Activated CD8-positive, alpha-beta memory T cell treated with anti-CD3 and anti-CD28 coated beads for 36 hours (primary cell): ENCODE data around the gene INTS4. TPM values are rescaled to one million over a fixed set of nuclear protein-coding genes. Genes with fewer than 3 reads are reported as not detected.
"Not testable (repeated sequence)": the region's sequence is repeated elsewhere in the genome, so short reads cannot be mapped to it uniquely, and the experiment has no call there.

ENCODE experiments used
- CTCF ChIA-PET: fragments of 350-600 bp; sonication (Branson Sonifier 250); formaldehyde crosslinking; loops from one replicate; lab custom pipeline; 2021; ENCODE audit warnings: antibody characterized with exemption; lab: Charles Lee
- POLR2A ChIA-PET: fragments of 350-600 bp; sonication (Branson Sonifier 250); formaldehyde crosslinking; loops from one replicate; lab custom pipeline; 2021; ENCODE audit warnings: antibody characterized with exemption; lab: Charles Lee
- total RNA-seq, 2 experiments: library from RNA; stranded (reverse); gene quantifications; one replicate each; pipeline ENCODE4 v1.2.3, GENCODE V29; 2021

The INTS4 gene
- total RNA-seq, 2 experiments from 2014 or later, result 48.0 to 49.0 TPM

DNA sequence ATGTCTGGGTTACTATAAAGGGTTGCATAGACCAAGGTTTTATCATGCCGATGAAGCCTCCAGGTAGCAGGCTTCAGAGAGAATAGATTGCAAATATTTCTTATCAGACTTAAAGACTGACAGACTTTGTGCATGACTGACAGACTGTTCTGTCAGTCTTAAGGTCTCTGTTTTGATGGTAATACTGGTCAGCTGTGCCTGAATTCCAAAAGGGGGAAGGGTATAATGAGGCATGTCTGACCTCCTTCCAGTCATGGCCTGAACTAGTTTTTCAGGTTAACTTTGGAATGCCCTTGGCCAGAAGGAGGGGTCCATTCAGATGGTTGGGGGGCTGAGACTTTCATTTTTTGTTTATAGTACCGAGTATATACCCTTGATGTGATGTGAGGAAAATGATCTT, 33.3 kb upstream of the INTS4 start:
- ChIA-PET CTCF (no interaction called here), POLR2A (no interaction called here)

- ChIA-PET POLR2A (no interaction called here), CTCF (no interaction called here)
These were observed 30.9 kb upstream of the INTS4 start for GRCh38 chr11:78025378-78025777.

GRCh38 chr11:78023426-78023825, 29.0 kb upstream of the INTS4 start:
- POLR2A ChIA-PET, result no interaction called here

GRCh38 chr11:78022397-78023396, 28.2 kb upstream of the INTS4 start, which contains the start of gene KCTD14:
KCTD14 (minus strand) TSS chr11:78023276; CDS start chr11:78023249, 27 bp downstream.
- ChIA-PET POLR2A (no interaction called here), CTCF (no interaction called here)

More at GRCh38 chr11:78023426-78023825, 29.0 kb upstream of the INTS4 start:
- CTCF ChIA-PET, result no interaction called here

- ChIA-PET POLR2A (no interaction called here), CTCF (no interaction called here)
These were observed 27.1 kb upstream of the INTS4 start for GRCh38 chr11:78021611-78022010.

- ChIA-PET POLR2A (no interaction called here), CTCF (interaction anchor here (0.6 to 1.3 kb wide), 2 partner anchors 11 to 27 kb away, joined by 3 read pairs; no protein-coding TSS in a partner anchor)
These were observed 25.8 kb upstream of the INTS4 start for GRCh38 chr11:78020246-78020645.

- POLR2A ChIA-PET, result no interaction called here
- CTCF ChIA-PET, result interaction anchor here (0.6 kb wide), 1 partner anchor 11 kb away, joined by 3 read pairs; no protein-coding TSS in a partner anchor
These were observed 25.3 kb upstream of the INTS4 start for GRCh38 chr11:78019808-78020207.

DNA sequence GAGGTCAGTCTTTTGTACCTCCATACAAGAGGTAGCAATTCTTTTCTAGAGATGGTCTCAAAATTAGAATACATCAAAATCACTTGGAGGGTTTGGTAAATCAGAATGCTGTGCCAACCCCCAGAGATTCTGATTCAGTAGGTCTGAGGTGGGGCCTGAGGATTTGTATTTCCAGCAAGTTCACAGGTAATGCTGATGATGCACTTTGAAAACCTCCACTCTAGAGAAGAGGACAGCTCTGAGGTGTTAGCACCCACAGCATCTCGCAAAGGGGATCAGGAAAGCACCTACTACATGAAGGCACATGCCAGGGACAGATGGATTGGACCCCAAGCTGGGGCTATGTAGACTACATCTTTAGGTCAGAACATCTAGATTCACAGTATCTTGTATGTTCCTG, 21.4 kb upstream of the INTS4 start:
- ChIA-PET POLR2A (no interaction called here), CTCF (no interaction called here)

DNA sequence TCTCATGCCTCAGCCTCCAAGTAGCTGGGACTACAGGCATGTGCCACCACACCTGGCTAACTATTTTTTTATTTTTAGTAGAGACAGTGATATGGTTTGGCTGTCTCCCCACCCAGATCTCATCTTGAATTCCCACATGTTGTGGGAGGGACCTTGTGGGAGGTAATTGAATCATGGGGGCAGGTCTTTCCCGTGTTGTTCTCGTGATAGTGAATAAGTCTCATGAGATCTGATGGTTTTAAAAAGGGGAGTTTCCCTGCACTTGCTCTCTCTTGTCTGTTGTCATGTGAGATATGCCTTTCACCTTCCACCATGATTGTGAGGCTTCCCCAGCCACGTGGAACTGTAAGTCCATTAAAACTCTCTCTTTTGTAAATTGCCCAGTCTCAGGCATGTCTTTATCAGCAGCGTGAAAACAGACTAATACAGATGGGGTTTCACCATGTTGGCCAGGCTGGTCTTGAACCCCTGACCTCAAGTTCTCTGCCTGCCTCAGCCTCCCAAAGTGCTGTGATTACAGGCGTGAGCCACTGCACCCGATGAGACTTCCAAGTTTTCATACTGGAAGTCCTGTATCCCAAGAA, 20.6 kb upstream of the INTS4 start:
- CTCF ChIA-PET, result interaction anchor here (0.6 to 1.5 kb wide), 2 partner anchors 18 to 31 kb away, joined by 3 read pairs; no protein-coding TSS in a partner anchor

GRCh38 chr11:78011301-78011700, 16.8 kb upstream of the INTS4 start:
- CTCF ChIA-PET, result no interaction called here
- POLR2A ChIA-PET, result no interaction called here

More for the DNA sequence above, 20.6 kb upstream of the INTS4 start:
- POLR2A ChIA-PET, result not testable (repeated sequence)

GRCh38 chr11:78010755-78011154, 16.3 kb upstream of the INTS4 start:
- CTCF ChIA-PET, result interaction anchor here (0.7 kb wide), 1 partner anchor 16 kb away, joined by 3 read pairs; no protein-coding TSS in a partner anchor
- POLR2A ChIA-PET, result no interaction called here

DNA sequence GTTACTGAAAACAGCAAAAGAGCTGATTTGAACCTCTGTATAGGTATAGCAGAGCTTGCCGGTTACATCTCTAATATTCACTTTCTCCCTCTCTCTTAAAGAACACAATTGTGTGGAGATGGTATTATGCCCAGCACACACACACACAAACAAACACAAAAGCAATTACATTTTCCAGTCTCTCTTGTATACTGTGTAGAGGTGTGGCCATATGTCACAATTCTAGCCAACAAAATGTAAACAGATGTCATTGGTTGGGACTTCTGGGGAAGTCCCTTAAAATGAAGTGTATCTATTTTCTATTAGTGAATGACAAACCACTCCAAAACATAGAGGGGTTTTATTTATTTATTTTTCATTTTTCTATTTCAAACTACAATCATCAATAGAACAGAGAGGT, 15.8 kb upstream of the INTS4 start:
- POLR2A ChIA-PET, result no interaction called here
- CTCF ChIA-PET, result interaction anchor here (0.7 kb wide), 1 partner anchor 16 kb away, joined by 3 read pairs; no protein-coding TSS in a partner anchor

GRCh38 chr11:78009062-78009461, 14.6 kb upstream of the INTS4 start:
- ChIA-PET CTCF (no interaction called here), POLR2A (no interaction called here)

GRCh38 chr11:78000193-78000592, 5.7 kb upstream of the INTS4 start:
- ChIA-PET POLR2A (no interaction called here), CTCF (interaction anchor here (1.1 to 1.5 kb wide), 2 partner anchors 31 to 65 kb away, joined by 3 to 4 read pairs; no protein-coding TSS in a partner anchor)

DNA sequence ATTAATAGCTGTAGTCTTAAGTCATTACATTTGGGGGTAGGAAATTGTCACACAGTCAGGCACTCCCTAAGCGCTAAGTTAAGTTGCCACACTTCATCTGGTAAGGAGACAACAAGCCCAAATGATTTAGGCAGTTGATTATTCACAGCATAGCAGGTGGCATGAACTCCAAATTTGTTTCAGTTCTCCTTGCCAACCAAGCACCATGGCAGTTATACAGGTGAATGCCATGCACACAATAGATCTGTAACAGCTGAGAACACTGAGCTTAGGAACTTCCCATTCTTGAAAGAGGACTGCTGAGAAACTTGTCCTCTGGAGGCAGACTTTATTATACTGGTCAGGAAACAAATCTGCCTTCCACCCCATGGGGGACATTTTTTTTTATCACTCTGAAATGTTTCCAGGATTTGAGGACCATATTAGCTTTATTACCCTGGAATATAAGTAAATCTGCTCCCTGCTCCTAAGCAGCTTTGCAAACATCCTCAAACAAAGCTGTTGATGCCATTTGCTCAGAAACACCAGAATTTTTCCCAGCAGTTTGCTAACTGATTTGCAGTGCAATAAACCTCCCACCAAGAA, 5.1 kb upstream of the INTS4 start:
- CTCF ChIA-PET, result interaction anchor here (0.6 to 1.5 kb wide), 3 partner anchors 31 to 187 kb away, joined by 3 to 7 read pairs (median 4); no protein-coding TSS in a partner anchor

DNA sequence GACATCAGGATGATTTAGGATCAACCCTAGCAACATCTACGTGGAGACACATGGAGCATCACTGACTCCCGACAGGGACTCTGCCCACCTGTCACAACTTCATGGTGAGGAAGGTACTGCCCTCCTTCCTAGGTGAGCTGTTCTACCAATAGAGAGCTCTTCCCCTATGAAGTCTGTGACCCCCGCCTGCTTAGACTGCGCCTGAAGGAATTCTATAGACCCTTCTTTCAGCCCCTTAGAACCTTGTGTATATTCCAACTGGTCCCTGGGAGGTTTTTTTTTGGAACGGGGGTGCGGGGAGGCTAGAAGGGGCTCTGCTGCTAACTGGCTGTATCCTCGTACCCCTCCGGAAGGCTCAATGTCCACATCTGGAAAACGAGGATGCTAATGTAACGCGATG, 566 bp downstream of the INTS4 start:
- ChIA-PET CTCF (interaction anchor here (0.6 kb wide), 1 partner anchor 94 kb away, joined by 3 read pairs; no protein-coding TSS in a partner anchor), POLR2A (interaction anchor here (0.6 to 1.4 kb wide), 3 partner anchors 46 to 470 kb away, joined by 4 to 10 read pairs (median 5); no protein-coding TSS in a partner anchor)

More for the DNA sequence above, 5.1 kb upstream of the INTS4 start:
- POLR2A ChIA-PET, result no interaction called here

- CTCF ChIA-PET, result no interaction called here
These were observed 3.5 kb downstream of the INTS4 start for GRCh38 chr11:77990981-77991380.

GRCh38 chr11:77986456-77986855, 8.0 kb downstream of the INTS4 start:
- POLR2A ChIA-PET, CTCF ChIA-PET: not testable (repeated sequence)

More at GRCh38 chr11:77990981-77991380, 3.5 kb downstream of the INTS4 start:
- POLR2A ChIA-PET, result no interaction called here

GRCh38 chr11:77981346-77981947, 13.0 kb downstream of the INTS4 start:
- CTCF ChIA-PET, result no interaction called here

More at GRCh38 chr11:77981346-77981947, 13.0 kb downstream of the INTS4 start:
- POLR2A ChIA-PET, result no interaction called here
